Measurements from ENCODE around the gene ZBTB42.

DNA sequence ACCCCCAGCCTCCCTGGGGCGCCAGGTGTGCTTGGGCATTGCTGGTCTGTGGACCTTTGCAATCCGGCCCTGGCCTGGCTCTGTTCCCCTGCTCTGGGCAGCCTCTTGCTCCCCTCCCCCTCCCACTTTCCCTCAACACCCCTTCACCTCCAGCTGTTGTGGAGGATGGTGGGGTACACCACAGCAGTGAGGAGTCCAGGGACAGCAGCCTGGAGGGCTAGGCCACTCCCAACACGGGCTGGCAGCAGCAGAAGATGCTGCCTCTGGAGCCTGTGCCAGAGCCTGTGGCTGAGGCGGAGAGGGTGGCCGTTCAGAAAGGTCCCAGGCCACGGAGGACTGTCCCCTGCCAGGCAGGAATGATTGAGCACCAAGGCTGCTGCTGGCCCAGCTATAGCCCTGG is 7.6 kb downstream of the ZBTB42 start:
- TF ChIP-seq CTCF (conservative IDR thresholded peaks at IDR 0.05; ENCODE audit: low read depth, low read length): no peak
- TF ChIP-seq EZH2 (IDR thresholded peaks at IDR 0.05; ENCODE audit: borderline replicate concordance, low read depth, low read length, poor library complexity, severe bottlenecking): no peak
